Limb (tissue), 2 donors: ENCODE measurements around the gene KLHL20.
A peak's percentile ranks its signal among the peaks of the same experiment; 100 is the strongest.
"Not testable (repeated sequence)": the region's sequence is repeated elsewhere in the genome, so short reads cannot be mapped to it uniquely, and the experiment has no call there.

Source experiments
- DNase-seq, 2 donors: peaks; one replicate each; pipeline ENCODE4 v3.0.0-alpha.2; 2016; ENCODE audit errors: extremely low spot score in 2 of 2

Gene KLHL20

DNA sequence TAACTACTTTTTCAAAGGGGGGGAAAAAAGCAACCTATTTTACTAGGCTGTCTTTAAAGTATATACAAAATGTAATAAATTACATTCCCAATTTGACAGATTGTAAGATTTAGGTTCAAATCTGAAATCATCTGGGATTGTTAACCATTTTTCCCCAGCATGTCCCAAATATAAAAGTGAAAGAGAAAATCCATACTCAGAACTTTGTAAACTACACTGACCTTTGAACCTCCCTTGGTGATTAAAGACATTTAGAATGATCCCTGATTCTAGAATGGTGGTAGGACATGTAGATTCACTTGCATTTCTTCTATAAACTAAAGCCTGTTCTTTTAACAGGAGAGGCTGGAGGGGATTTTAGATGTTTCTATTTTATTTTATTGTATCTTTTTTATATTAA, 39.0 kb downstream of the KLHL20 start:
- DNase-seq = no peak

- DNase-seq = no peak
Observed at GRCh38 chr1:173757666-173758065, 42.9 kb downstream of the KLHL20 start.

DNA sequence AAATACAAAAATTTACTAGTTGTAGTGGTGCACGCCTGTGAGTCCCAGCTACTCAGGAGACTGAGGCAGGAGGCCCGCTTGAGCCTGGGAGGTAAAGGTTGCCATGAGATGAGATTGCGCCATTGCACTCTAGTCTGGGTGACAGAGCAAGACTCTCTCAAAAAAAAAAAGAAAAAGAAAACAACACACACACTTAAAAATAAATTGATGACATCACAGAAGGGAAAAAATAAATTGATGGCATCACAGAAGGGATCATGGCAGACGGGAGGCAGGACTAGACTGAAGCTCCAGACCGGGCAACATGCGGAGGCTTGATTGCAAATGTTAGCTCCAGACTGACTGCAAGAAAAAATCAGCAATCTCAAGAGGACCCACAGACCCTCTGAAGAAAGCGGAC, 43.3 kb downstream of the KLHL20 start:
- no peak for DNase-seq

- DNase-seq = no peak
Observed at GRCh38 chr1:173758980-173759379, 44.2 kb downstream of the KLHL20 start.

GRCh38 chr1:173764331-173764730, 49.5 kb downstream of the KLHL20 start:
- DNase-seq = not testable (repeated sequence)

DNA sequence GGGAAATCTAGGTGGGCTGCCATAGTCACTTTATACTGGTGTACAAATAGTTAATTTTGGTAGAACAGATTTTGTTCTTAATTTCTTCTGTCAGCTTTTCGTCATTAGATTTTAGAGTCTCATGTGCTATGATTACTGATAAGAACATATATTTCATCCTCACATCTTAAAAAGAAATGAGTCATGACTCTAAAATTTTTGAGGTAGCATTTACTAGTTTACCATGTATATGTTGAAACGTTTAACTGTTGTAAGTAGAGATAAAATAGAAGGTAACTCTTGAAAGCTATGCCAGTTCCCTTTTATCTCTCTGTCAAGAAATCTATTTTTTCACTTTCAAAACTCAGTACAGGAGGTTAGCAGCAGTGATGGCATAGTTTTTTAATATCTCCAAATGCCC, 53.4 kb downstream of the KLHL20 start:
- no peak for DNase-seq

- DNase-seq = no peak
Observed at GRCh38 chr1:173768827-173769226, 54.0 kb downstream of the KLHL20 start.

DNA sequence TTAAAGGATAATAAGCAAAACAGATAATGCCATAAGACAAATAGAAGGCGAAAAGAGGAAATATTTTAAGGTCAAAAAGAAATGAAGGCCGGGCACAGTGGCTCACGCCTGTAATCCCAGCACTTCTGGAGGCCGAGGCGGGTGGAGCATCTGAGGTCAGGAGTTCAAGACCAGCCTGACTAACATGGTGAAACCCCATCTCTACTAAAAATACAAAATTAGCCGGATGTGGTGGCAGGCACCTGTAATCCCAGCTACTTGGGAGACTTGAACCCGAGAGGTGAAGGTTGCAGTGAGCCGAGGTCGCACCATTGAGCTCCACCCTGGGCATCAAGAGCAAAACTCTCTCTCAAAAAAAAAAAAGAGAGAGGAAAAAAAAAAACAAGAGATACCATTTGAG, 55.5 kb downstream of the KLHL20 start:
- not testable (repeated sequence) for DNase-seq

DNA sequence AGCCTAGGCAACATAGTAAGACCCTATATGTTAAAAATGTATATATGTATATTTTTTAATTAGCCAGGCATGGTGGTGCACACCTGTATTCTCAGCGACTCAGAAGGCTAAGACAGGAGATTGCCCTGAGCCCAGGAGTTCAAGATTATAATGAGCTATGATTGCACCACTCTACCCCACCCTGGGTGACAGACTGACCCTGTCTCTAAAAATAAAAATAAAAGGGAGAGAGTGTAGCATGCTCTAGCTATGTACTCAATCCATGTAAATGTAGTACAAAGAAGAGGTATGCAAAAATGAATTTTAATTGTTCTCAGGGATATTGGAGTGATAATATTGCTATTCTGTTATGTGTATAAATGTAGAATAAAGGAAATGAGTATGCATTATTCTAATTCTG, 56.8 kb downstream of the KLHL20 start:
- DNase-seq = no peak

- DNase-seq = no peak
Observed at GRCh38 chr1:173775578-173776226, 60.9 kb downstream of the KLHL20 start.

GRCh38 chr1:173779936-173780335, 65.2 kb downstream of the KLHL20 start:
- no peak for DNase-seq

DNA sequence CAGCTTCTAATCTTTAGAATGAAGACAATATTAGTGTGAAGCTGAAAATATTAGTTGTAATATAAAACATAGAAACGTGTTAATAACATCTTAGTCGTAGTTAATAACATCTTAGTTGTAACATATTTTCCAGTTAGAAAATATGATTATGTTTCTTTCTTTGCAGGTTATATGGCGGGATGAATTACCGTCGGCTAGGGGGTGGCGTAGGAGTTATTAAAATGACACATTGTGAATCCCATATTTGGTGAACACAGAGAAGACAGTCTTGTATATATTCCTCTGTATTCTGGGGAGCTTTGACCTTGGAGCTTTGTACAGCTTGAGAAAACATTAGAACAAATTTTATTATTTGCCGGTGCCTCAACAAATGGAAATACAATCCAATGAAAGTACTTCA, 70.2 kb downstream of the KLHL20 start:
- DNase-seq = no peak

- DNase-seq = no peak
Observed at GRCh38 chr1:173789841-173790240, 75.1 kb downstream of the KLHL20 start.

DNA sequence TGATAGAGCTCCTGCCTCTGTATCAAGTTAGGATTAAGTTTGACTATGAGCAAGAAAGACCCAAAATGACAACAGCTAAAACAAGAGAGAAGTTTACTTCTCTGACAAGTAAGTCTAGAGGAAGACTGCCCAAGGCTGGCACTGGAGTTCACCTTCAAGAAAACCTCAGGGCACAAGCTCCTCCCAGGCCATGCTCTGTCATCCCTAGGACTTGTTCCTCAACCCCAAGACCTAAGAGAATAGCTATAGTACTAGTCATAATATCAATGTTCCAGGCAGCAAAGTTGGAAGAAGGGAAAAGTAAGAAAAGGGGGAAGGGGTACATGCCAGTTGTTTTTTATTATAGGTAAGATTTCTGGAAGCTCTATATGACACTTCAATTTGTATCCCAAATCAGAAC, 83.3 kb downstream of the KLHL20 start:
- DNase-seq = no peak

DNA sequence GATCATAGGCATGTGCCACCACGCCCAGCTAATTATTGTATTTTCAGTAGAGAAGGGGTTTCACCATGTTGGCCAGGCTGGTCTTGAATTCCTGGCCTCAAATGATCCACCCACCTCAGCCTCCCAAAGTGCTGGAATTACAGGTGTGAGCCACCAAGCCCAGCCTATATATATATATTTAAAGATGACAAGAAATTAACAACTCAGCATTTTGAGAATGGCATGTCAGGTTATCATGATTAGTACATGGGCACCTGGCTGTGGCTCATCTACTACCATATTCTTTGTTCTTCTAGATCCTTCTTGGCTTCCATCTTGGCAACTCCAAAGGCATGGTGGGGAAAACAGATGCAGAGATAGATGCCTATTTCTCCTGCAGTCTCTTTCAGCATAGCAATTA, 85.2 kb downstream of the KLHL20 start:
- DNase-seq = not testable (repeated sequence)

DNA sequence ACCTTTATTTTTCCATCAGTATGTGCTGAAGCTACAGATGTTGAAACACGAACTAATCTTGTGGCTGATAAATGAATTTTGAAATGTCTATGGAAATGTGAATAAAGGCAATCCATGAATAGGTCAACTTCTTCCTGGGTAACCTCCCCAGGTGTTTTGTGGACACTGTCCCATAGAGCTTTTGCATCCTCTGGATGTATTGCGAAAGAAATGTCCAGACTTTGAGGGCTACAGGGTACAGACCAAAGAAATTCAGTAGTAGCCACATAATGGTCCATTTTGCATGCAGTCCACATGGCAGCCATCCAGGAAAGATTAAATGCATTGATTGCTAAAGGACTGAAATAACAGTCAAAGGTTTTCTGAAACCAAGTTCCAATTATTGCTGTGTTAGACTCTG, 88.2 kb downstream of the KLHL20 start:
- DNase-seq = no peak

- not testable (repeated sequence) for DNase-seq
Observed at GRCh38 chr1:173813654-173814053, 98.9 kb downstream of the KLHL20 start.

- no peak for DNase-seq
Observed at GRCh38 chr1:173818459-173818858, 103.7 kb downstream of the KLHL20 start.

GRCh38 chr1:173821680-173822079, 106.9 kb downstream of the KLHL20 start:
- DNase-seq = no peak

DNA sequence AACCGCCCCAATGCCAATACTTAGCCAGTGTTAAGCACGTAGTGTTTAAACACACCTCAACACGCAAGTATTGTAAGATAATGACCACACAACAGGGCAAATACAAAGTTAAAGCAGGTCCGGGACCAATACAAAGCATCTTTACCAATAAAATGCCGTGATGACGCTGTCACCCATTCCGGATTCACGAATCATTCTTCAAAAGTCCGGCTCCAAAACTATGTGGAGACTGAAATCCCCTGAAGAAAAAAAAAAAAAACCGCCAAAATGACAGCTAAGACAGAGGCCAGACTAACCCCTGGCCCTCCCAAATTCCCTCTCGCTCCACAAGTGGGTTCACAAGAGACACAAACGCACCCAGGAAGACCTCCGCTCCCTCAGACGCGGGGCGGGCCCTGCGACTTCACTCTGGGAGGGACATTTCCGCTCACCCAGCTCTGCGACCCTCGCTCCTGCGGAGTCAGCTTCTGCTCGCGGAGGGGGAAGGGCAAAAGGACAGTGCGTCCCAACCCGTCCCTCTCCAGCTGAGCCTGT, 109.1 kb downstream of the KLHL20 start:
- DNase-seq = no peak

DNA sequence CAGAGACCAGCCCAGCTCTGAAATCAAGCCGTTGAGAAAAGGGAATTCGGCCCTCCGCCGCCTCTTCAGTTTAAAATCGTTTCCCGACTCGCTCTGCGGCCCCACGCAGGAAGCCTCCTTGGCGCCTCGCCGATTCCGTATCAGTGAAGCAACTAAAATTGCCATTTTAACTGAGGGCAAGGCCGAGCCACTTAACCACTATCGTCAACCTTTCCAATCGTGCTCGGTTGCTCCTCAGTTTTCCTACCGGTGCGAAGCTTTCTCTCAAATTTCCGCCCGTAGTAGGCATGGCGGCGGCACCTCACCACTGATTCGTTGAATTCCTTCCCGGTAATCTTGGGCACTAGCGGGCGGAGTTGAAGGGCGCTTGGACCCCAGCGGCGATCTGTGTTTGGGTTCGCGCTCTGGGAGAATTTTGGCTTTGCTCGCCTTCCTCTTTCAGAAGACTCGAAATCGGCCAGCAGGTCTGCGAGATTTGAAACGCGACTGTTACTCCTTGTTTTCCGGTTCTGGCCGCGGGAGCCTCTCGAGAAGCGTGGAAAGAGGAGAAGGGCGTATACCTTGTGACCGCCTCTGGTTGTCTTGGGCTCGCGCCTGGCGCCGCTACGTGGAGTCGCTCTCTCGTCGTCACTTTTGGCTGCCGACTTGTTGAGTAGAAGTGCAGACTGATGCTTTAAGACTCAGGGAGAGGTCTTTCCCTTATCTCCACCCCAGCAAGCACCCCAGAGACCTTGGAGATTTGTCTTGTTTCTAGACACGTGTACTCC, 109.7 kb downstream of the KLHL20 start, which contains the start of the genes CENPL and DARS2:
CENPL (minus strand) TSS at position 569 of the 767 bp plus-strand sequence. CDS start 13,584 bp downstream, outside the sequence.
DARS2 (plus strand) TSS at position 359 of the 767 bp plus-strand sequence. CDS start 557 bp downstream, outside the sequence.
- peak; percentile 93 to 99 for DNase-seq

DNA sequence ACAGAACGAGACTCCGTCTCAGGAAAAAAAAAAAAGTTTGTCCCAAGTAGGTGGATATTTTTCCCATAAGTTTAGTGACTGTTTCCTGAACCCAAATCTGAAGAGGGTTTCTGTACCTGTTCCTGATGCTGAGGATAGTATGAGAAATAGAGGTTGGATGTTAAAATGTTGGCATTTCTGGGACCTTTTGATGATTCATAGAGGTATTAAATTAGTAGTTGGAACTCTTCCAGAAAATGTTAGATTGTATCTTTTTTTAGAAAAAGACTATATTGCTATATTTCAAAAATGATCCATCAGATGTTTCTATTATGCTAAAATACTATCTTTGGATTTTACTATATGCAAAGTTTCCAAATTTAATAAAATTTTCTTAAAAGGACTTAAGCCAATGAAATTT, 112.8 kb downstream of the KLHL20 start:
- DNase-seq = no peak

DNA sequence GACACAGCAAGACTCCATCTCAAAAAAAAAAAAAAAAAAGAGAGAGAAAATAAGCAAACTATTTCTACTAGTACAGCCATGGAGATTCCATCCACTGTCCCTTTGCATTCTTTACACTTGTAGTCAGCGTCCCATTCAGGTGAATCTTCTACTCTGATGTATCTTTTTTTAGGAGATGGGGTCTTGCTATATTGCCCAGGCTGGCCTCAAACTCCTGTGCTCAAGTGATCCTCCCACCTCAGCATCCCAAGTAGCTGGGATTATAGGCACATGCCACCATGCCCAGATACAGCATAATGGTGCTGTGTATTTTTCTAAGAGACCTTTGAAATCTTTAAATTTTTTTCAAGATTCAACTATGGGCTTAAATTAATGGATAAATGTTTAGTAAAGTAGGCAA, 118.0 kb downstream of the KLHL20 start:
- DNase-seq = no peak
